ENCODE results near the gene NCCRP1.

The NCCRP1 gene

DNA sequence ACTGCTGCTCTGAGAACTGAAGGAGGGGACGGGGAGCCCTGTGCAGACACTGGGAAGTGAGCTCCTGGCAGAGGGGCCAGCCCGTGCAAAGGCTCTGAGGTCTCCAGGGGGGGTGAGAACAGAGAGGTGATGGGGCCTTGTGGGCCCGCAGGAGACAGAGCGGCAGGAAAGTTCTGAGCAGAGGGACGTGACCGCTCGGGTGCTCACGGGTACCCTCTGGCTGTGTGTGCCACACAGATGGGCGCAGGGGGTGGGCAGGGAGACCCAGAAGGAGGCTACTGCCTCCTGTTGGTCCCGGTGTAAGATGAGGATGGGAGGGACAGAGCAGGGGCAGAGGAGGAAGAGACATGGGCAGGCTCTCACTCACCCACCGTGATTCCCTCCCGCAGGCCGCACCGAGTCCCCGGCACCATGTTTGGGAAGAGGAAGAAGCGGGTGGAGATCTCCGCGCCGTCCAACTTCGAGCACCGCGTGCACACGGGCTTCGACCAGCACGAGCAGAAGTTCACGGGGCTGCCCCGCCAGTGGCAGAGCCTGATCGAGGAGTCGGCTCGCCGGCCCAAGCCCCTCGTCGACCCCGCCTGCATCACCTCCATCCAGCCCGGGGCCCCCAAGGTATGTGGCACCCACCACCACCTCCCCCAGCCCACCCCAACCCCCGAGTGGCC lies 27.5 kb upstream of the NCCRP1 start:
- no peak for DNase-seq (ENCODE audit: low spot score)
- in situ Hi-C loops (cut with MboI; ENCODE audit: low pct_unique_long_range_greater_than_20kb, low sequenced_read_pairs, unreplicated experiment), result no loop called here
- TF ChIP-seq, protein P1, sequence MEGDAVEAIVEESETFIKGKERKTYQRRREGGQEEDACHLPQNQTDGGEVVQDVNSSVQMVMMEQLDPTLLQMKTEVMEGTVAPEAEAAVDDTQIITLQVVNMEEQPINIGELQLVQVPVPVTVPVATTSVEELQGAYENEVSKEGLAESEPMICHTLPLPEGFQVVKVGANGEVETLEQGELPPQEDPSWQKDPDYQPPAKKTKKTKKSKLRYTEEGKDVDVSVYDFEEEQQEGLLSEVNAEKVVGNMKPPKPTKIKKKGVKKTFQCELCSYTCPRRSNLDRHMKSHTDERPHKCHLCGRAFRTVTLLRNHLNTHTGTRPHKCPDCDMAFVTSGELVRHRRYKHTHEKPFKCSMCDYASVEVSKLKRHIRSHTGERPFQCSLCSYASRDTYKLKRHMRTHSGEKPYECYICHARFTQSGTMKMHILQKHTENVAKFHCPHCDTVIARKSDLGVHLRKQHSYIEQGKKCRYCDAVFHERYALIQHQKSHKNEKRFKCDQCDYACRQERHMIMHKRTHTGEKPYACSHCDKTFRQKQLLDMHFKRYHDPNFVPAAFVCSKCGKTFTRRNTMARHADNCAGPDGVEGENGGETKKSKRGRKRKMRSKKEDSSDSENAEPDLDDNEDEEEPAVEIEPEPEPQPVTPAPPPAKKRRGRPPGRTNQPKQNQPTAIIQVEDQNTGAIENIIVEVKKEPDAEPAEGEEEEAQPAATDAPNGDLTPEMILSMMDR (IDR thresholded peaks at IDR 0.05; ENCODE audit: extremely low read depth, insufficient read depth, missing control alignments), result no peak

DNA sequence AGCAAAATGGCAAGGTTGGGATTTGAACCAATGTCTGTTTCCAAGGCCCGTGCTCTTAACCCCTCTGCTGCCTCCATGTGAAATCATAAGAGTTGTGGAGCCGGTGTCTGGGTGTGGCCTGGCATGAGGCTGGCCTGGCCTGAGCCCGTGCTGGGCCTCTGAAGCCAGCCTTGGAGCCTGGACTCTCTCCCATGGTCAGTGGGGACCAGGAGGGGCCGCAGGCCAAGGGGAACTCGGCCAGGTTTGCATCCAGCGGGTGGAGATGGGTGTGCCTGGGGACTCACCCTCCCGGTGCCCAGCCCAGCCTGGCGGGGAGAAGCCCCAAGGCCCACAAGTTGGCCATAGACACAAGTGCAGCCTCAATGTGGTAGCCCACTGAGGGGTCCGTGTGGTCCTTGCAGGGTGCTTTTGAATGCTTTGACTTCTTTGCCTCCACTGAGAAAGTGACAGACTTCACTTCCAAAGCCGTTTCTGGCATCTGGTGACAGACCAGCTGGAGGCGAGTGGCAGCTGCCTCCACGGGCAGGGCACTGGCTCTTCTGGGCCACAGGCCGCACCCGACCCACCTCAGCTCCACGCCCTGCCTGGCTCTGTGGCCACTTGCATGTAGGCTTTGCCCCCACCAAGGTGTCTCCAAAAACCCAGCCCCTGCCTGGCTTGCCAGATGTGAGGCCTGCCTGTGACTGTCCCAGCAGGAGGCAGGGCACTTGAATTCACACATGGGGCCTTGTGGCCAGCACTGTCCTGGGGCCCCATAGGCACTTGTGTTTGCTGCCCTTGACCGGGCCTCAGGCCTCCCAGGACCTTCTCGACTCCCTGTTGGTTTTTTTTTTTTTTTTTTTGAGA lies 26.2 kb upstream of the NCCRP1 start:
- TF ChIP-seq, protein P1 (IDR thresholded peaks at IDR 0.05; ENCODE audit: extremely low read depth, insufficient read depth, missing control alignments), result no peak
- in situ Hi-C loops (cut with MboI; ENCODE audit: low pct_unique_long_range_greater_than_20kb, low sequenced_read_pairs, unreplicated experiment), result no loop called here
- DNase-seq (ENCODE audit: low spot score), result no peak

DNA sequence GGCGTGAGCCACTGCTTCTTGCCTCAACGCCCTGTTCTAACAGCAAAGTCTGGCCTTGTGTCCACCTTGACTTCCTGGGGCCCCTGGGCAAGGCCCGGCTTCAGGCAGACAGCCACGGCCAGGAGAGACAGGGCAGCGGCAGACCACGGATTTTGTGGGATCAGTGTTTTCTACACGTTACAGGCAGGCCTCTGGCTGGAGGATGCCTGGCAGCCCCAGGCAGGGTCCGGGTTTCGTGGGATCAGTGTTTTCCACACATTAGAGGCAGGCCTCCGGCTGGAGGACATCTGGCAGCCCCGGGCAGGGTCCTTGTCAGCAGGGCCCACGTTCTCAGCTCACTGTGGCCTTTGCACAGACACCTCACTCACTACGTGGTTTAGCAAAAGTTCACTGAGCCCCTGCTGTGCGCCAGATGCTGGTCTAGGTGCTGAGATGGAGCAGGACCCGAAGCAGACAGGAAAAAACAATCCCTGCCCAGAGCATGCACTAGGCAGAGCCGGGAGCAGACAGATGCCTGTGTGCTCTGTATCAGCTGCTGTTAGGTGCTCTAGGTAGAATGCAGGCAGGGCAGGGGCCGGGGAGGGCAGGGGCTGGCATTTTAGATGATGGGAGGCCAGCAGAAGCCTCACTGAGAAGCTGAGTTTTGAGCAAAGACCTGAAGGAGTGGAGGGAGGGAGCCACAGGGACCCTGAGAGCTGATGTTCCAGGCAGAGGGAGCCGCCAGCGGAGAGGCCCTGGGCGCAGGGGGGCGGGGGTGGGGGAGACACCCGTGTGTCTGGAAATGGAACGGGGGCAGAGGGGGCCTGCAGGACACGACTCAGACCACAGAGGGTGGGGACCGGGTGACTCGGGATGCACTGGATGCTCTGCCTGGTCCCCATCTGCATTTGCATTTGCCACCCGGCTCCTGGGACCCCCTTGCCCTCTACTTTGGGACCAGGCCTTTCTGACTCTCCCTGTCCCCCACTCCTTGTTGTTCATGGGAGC lies 25.0 kb upstream of the NCCRP1 start:
- TF ChIP-seq, protein P1 (IDR thresholded peaks at IDR 0.05; ENCODE audit: extremely low read depth, insufficient read depth, missing control alignments), result no peak
- in situ Hi-C loops (cut with MboI; ENCODE audit: low pct_unique_long_range_greater_than_20kb, low sequenced_read_pairs, unreplicated experiment), result no loop called here
- no peak for DNase-seq (ENCODE audit: low spot score)

DNA sequence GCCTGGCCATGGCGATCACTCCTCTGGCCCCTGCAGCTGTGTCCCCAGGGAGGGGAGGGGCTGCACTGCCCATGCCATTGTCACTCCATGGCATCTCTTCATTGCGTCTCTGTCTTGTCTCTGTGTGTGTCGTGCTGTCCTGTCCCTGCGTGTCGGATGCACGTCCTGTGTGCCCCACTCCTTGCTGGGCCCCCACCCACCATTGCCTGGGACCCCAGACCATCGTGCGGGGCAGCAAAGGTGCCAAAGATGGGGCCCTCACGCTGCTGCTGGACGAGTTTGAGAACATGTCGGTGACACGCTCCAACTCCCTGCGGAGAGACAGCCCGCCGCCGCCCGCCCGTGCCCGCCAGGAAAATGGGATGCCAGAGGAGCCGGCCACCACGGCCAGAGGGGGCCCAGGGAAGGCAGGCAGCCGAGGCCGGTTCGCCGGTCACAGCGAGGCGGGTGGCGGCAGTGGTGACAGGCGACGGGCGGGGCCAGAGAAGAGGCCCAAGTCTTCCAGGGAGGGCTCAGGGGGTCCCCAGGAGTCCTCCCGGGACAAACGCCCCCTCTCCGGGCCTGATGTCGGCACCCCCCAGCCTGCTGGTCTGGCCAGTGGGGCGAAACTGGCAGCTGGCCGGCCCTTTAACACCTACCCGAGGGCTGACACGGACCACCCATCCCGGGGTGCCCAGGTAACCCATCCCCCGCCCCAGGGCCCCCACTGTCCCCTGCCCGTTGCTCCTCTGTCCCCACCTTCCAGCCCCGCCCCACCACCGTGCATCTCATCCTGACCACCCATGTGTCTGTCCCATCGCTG lies 23.9 kb upstream of the NCCRP1 start:
- TF ChIP-seq, protein P1 (IDR thresholded peaks at IDR 0.05; ENCODE audit: extremely low read depth, insufficient read depth, missing control alignments), result no peak
- in situ Hi-C loops (cut with MboI; ENCODE audit: low pct_unique_long_range_greater_than_20kb, low sequenced_read_pairs, unreplicated experiment), result no loop called here
- DNase-seq (ENCODE audit: low spot score), result no peak

DNA sequence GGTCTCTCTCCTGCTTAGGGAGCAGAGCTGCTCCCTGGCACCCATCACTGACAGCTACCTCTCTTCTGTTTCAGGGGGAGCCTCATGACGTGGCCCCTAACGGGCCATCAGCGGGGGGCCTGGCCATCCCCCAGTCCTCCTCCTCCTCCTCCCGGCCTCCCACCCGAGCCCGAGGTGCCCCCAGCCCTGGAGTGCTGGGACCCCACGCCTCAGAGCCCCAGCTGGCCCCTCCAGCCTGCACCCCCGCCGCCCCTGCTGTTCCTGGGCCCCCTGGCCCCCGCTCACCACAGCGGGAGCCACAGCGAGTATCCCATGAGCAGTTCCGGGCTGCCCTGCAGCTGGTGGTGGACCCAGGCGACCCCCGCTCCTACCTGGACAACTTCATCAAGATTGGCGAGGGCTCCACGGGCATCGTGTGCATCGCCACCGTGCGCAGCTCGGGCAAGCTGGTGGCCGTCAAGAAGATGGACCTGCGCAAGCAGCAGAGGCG lies 23.2 kb upstream of the NCCRP1 start:
- TF ChIP-seq, protein P1 (IDR thresholded peaks at IDR 0.05; ENCODE audit: extremely low read depth, insufficient read depth, missing control alignments), result no peak
- DNase-seq (ENCODE audit: low spot score), result no peak
- in situ Hi-C loops (cut with MboI; ENCODE audit: low pct_unique_long_range_greater_than_20kb, low sequenced_read_pairs, unreplicated experiment), result no loop called here

All from GM13977 (cell line).